Measurements from ENCODE around the gene C8B.

GRCh38 chr1:56911098-56911938 is 54.5 kb downstream of the C8B start:
- TF ChIP-seq ZNF274 (IDR thresholded peaks at IDR 0.05; ENCODE audit: low read depth, low read length) (no peak), SUZ12 (IDR thresholded peaks at IDR 0.05; ENCODE audit: extremely low read depth, insufficient read depth, insufficient read length) (no peak), YY1 (IDR thresholded peaks at IDR 0.05; ENCODE audit: insufficient read depth, insufficient read length) (no peak)
